GM10266 (cell line): ENCODE results near the gene GADD45GIP1.
"Not testable (repeated sequence)": the region's sequence is repeated elsewhere in the genome, so short reads cannot be mapped to it uniquely, and the experiment has no call there.

ENCODE experiments used
- DNase-seq: peaks from one replicate; pipeline ENCODE4 v3.0.0; 2012; ENCODE audit errors: extremely low spot score
- CTCF ChIP-seq: IDR thresholded peaks from 2 replicates; pipeline ENCODE4 v1.5.1; 2012; ENCODE audit warnings: mild to moderate bottlenecking, low read depth; ENCODE audit not compliant: control insufficient read depth, insufficient read depth; ENCODE audit errors: missing control alignments

The GADD45GIP1 gene

GRCh38 chr19:12965017-12965811 is 8.2 kb upstream of the GADD45GIP1 start:
- DNase-seq = peak; percentile 88
- TF ChIP-seq CTCF = peak; percentile 99

DNA sequence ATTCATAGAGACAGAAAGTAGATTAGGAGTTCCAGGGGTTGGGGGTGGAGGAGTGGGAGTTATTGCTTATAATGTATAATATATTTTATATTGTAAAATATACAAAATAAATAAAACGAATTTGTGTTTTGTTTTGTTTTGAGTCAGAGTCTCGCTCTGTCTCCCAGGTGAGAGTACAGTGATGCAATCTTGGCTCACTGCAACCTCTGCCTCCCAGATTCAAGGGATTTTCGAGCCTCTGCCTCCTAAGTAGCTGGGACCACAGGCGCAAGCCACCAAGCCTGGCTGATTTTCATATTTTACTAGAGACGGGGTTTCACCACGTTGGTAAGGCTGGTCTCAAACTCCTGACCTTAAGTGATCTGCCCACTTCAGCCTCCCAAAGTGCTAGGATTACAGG is 2.5 kb upstream of the GADD45GIP1 start:
- TF ChIP-seq CTCF = no peak
- DNase-seq = no peak

DNA sequence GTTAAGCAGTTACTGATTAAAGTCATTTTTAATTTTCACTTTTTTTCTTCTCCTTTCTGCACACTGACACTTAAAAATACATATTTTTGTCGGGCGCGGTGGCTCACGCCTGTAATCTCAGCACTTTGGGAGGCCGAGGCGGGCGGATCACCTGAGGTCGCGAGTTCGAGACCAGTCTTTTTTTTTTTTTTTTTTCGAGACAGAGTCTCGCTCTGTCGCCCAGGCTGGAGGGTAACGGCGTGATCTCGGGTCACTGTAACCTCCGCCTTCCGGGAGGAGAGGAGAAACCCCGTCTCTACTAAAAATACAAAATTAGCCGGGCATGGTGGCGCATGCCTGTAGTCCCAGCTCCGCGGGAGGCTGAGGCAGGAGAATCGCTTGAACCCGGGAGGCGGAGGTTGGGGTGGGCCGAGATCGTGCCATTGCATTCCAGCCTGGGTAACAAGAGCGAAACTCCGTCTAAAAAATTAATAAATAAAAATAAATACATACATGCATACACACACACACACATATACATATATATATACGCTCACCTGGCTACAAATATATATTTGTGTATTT is 448 bp upstream of the GADD45GIP1 start:
- not testable (repeated sequence) for DNase-seq

DNA sequence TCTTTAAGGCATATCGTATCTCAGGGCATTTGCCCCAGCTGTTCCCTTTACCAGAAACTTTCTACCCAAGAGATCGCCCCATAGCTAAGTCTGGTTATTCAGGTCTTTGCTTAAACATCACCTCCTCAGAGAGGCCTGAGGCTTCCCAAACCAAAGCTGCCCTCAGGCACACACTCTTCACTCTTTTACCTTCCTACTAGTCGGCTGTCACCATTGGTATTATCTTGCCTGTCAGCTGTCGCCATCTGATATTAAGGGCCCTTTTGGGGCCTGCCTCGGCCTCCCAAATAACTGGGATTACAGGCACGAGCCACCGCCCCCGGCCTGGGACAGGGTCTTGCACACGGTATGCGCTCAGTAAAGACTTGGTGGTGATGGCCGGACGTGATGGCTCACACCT is 1.0 kb downstream of the GADD45GIP1 start:
- TF ChIP-seq CTCF = no peak

DNA sequence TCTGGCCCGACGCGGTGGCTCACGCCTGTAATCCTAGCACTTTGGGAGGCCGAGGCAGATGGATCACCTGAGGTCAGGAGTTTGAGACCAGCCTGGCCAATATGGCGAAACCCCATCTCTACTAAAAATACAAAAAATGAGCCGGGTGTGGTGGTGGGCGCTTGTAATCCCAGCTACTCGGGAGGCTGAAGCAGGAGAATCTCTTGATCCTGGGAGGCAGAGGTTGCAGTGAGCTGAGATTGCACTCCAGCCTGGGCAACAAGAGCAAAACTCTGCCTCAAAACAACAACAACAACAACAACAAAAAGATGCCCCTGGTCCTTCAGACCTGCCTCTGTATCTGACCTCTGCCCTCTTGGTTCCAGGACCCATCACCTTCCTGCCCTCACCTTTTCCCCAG is 1.4 kb downstream of the GADD45GIP1 start:
- DNase-seq = not testable (repeated sequence)

More for the DNA sequence above, 1.0 kb downstream of the GADD45GIP1 start:
- DNase-seq = no peak

- TF ChIP-seq CTCF = no peak
These were observed 2.4 kb downstream of the GADD45GIP1 start for GRCh38 chr19:12954612-12954962.

DNA sequence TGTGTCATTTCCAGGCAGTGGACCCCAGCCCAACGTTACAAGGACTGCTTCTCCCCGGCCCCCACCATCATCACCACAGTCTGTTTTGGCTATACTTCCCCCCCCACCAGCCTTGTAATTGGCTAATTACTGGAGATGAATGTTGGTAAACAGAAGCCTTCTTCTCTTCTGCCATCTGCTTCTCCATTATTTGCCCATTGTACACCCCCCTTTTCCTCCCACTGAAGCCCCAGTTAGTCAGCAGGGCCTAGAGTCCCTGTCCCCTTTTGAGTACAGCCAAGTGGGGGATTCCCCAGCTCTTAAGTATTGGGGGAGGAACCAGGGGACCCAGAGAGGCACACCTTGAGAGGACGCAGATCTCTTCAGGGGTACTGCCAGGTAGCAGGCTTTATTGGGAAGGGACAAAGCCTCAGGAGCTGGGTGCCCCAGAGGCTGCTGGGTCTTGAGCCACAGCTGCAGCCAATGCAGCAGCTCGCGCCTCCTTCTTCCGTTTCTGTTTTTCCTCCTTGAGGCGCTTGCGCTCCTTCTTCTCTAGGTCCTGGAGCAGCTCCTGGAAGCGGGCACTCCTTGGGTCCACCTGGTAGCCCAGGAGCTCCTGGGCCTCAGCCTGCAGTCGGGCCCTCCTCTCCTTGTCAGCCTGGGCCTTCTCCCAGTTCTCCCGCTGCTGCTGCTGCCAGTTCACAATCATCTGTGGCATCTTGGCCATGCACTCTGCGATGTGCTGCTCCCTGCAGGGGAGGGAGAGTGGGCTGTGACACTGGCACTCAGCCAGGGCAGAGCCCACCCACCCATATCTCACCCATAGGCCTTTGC is 3.0 kb downstream of the GADD45GIP1 start:
- DNase-seq = no peak

More at GRCh38 chr19:12954612-12954962, 2.4 kb downstream of the GADD45GIP1 start:
- DNase-seq = no peak

More for the DNA sequence above, 3.0 kb downstream of the GADD45GIP1 start:
- no peak for TF ChIP-seq CTCF
